ENCODE data around the gene CCDC149.

DNA sequence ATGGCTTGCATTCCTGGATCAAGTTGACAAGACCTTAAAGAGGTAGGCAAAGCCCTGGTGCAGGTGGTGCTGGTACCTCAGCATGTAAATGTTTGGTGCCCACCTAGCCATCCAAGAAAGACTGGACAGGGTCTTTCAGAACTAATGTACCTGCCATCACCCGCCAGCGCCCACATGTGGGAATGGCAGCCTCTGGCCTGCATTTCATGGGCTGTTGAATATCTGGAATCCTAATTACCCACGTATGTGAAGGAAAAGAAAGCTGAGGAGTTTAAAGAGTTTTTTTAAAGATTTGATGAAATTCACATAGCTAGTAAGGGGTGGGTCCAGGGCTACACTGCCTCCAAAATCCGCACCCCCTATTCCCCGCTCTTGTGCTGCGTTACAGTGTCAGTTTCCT, 8.6 kb upstream of the CCDC149 start:
- TF ChIP-seq CTCF (IDR thresholded peaks at IDR 0.05) = no peak
- no peak for TF ChIP-seq POLR2A (IDR thresholded peaks at IDR 0.05)

Measured in heart left ventricle (tissue), 13 donors.